K562 (cell line): ENCODE data around the gene FCHO1. TPM values are rescaled to one million over a fixed set of nuclear protein-coding genes. Genes with fewer than 3 reads are reported as not detected.

Experiments
- ATAC-seq: fragments of 200-7000 bp; cut with Tn5 transposase; 3 replicates; pipeline ENCODE4 v1.9.1; 2020; ENCODE audit warnings: moderate library complexity
- BruUV-seq: library from RNA; stranded (reverse); fragments of 400-500 nt; replicated peaks from 2 replicates; lab custom pipeline; 2021; lab: Mats Ljungman, UMichigan
- CTCF ChIA-PET: fragments of 300-600 bp; formaldehyde crosslinking; extraction: SDS; loops from one replicate; lab custom pipeline; 2021; ENCODE audit warnings: low intra/inter-chr PET ratio; lab: Yijun Ruan, JAX
- POLR2A ChIA-PET: fragments of 300-600, 350-650 bp; sonication (Branson Sonifier 250); formaldehyde crosslinking; extraction: SDS; loops from one replicate; lab custom pipeline; 2021; ENCODE audit warnings: antibody characterized with exemption, inconsistent platforms; lab: Yijun Ruan, JAX
- DNase-seq, 4 experiments: peaks; one replicate each; pipeline versions ENCODE4 v3.0.0 to v3.0.0-alpha.2; 2011 to 2018; ENCODE audit warnings: low spot score in 3 of 4, mixed read lengths in 3 of 4; ENCODE audit errors: extremely low read depth in 1 of 4
- FAIRE-seq: peaks from 2 replicates; lab custom pipeline; 2011; peaks lifted over from hg19 to GRCh38; lab: Jason Lieb, UNC
- H2AFZ ChIP-seq: 2 replicates; pipeline ENCODE4 v1.6.0; 2011; ENCODE audit warnings: low read depth, low read length, control low read depth, inconsistent platforms
- H3K27ac ChIP-seq: fragments of 200-600 bp; 3 replicates; pipeline ENCODE4 v1.8.0; 2011; ENCODE audit warnings: low read depth, mild to moderate bottlenecking, control low read depth, inconsistent platforms, low read length, moderate library complexity, mixed read lengths; ENCODE audit errors: extremely low read depth
- H3K27me3 ChIP-seq, 2 experiments: fragments of 300-600 bp in 1 of 2; 2 replicates in 1 of 2; 3 replicates in 1 of 2; pipeline versions ENCODE4 v1.6.0 to v1.8.0; 2011; ENCODE audit warnings: inconsistent platforms in 2 of 2, low read length in 2 of 2, mild to moderate bottlenecking in 1 of 2, mixed read lengths in 1 of 2, moderate library complexity in 1 of 2; ENCODE audit not compliant: control insufficient read depth in 2 of 2, insufficient read depth in 2 of 2
- H3K36me3 ChIP-seq: fragments of 300-600 bp; 3 replicates; pipeline ENCODE4 v1.8.0; 2011; ENCODE audit warnings: mild to moderate bottlenecking, low read length, inconsistent platforms; ENCODE audit not compliant: control insufficient read depth, insufficient read depth
- H3K4me1 ChIP-seq, 2 experiments: fragments of 200-600 bp in 1 of 2; replicated peaks in 1 of 2; 2 replicates in 1 of 2; 3 replicates in 1 of 2; pipeline versions ENCODE4 v1.5.1 to v1.8.0; 2011; ENCODE audit warnings: inconsistent platforms in 2 of 2, low read length in 2 of 2, mild to moderate bottlenecking in 1 of 2, mixed read lengths in 1 of 2, moderate library complexity in 1 of 2; ENCODE audit not compliant: control insufficient read depth in 2 of 2, insufficient read depth in 2 of 2
- H3K4me2 ChIP-seq: 2 replicates; pipeline ENCODE4 v1.6.1; 2011; ENCODE audit warnings: low read length, control low read depth, inconsistent platforms, mixed read lengths; ENCODE audit not compliant: insufficient read depth
- H3K4me3 ChIP-seq: fragments of 200-600 bp; sonication (generic), shearing (Covaris generic); 2 replicates; pipeline ENCODE4 v1.5.1; 2016; ENCODE audit warnings: control low read depth, inconsistent platforms
- H3K79me2 ChIP-seq: fragments of 200-600 bp; 3 replicates; pipeline ENCODE4 v1.8.0; 2011; ENCODE audit warnings: low read length, inconsistent platforms; ENCODE audit not compliant: control insufficient read depth, insufficient read depth
- H3K9ac ChIP-seq, 2 experiments: 2 replicates each; pipeline versions ENCODE4 v1.6.0 to v1.6.1; 2011; ENCODE audit warnings: low read depth in 2 of 2, low read length in 2 of 2, control low read depth in 1 of 2, inconsistent platforms in 1 of 2, mild to moderate bottlenecking in 1 of 2, mixed read lengths in 1 of 2; ENCODE audit not compliant: insufficient read depth in 1 of 2
- H3K9me1 ChIP-seq: one replicate; pipeline ENCODE4 v1.6.0; 2011; ENCODE audit warnings: inconsistent platforms, mild to moderate bottlenecking, low read length, moderate library complexity; ENCODE audit not compliant: control insufficient read depth, insufficient read depth
- H3K9me3 ChIP-seq: replicated peaks from 2 replicates; pipeline ENCODE4 v1.5.1; 2011; ENCODE audit warnings: low read depth, low read length, inconsistent platforms; ENCODE audit not compliant: control insufficient read depth, insufficient read depth
- H4K20me1 ChIP-seq: replicated peaks from 2 replicates; pipeline ENCODE4 v1.6.1; 2011; ENCODE audit warnings: low read length, inconsistent platforms, mixed read lengths; ENCODE audit not compliant: control insufficient read depth, insufficient read depth
- CBX3 ChIP-seq, 2 experiments: IDR thresholded peaks; 1 replicate in 1 of 2; 2 replicates in 1 of 2; pipeline ENCODE4 v1.6.1; 2012; ENCODE audit warnings: inconsistent platforms in 2 of 2, low read length in 2 of 2, borderline replicate concordance in 1 of 2, control low read depth in 1 of 2
- KDM2B ChIP-seq: fragments of 250-450 bp; sonication (Bioruptor Pico); IDR thresholded peaks from 2 replicates; pipeline ENCODE4 v1.8.0; 2021; ENCODE audit warnings: mild to moderate bottlenecking, moderate library complexity
- NR2C2 ChIP-seq, 2 experiments: fragments of 200-800 bp in 1 of 2; sonication (Bioruptor generic) in 1 of 2; sonication (generic) in 1 of 2; formaldehyde crosslinking in 1 of 2; IDR thresholded peaks; 2 replicates each; pipeline versions ENCODE4 v1.6.1 to v1.8.0; 2016 to 2022; ENCODE audit warnings: mild to moderate bottlenecking in 1 of 2, missing compliant biosample characterization in 1 of 2, missing genetic modification characterization in 1 of 2, missing genetic modification reagents in 1 of 2
- PHF8 ChIP-seq: fragments of 200-600 bp; sonication (generic); IDR thresholded peaks from 2 replicates; pipeline ENCODE4 v1.6.1; 2012; ENCODE audit warnings: mixed run types, mild to moderate bottlenecking, inconsistent platforms, low read length, moderate library complexity, borderline replicate concordance
- TRIM28 ChIP-seq: fragments of 450-650 bp; IDR thresholded peaks from 2 replicates; pipeline ENCODE4 v1.6.1; 2017
- ZFP36 ChIP-seq: fragments of 150-350 bp; IDR thresholded peaks from 2 replicates; pipeline ENCODE4 v1.6.1; 2018; ENCODE audit warnings: low read length, low read depth; ENCODE audit not compliant: partially characterized antibody
- ZNF316 ChIP-seq: fragments of 450-650 bp; IDR thresholded peaks from 2 replicates; pipeline ENCODE4 v1.6.1; 2016
- ZNF57 ChIP-seq: fragments of 450-650 bp; formaldehyde crosslinking; IDR thresholded peaks from 2 replicates; pipeline ENCODE4 v1.4.0; 2020; ENCODE audit warnings: mild to moderate bottlenecking, moderate library complexity
- WGBS: fragments of 100-300 bp; shearing (Covaris generic); methylation state at CpG from one replicate; pipeline ENCODE4 v1.1.6; 2016; ENCODE audit warnings: low coverage, mixed read lengths; ENCODE audit not compliant: insufficient coverage; ENCODE audit errors: missing lambda C conversion rate; 5-methylcytosine and 5-hydroxymethylcytosine counted together
- in situ Hi-C: fragments of 300-500 bp; cut with MboI; formaldehyde crosslinking; loops from 4 replicates; pipeline ENCODE4 v1.15.0; 2018; ENCODE audit warnings: inconsistent platforms, mixed read lengths
- intact Hi-C: fragments of 100-400 bp; cut with micrococcal nuclease; formaldehyde crosslinking; loops from 2 replicates; pipeline ENCODE4 v1.14.2; 2022
- polyA plus RNA-seq, 8 experiments: library from polyadenylated mRNA; depleted of rRNA in 4 of 8; stranded (reverse) in 5 of 8; unstranded in 3 of 8; fragments of >200 nt; fragmentation: Nextera tagmentation in 2 of 8; fragmentation: Illumina TruSeq in 1 of 8; extraction: Ambion mirVana in 2 of 8; extraction: Trizol in 1 of 8; gene quantifications; 2 replicates each; pipeline versions ENCODE4 v1.2.1 to v1.2.3, GENCODE V29; 2011 to 2014; ENCODE audit warnings: inconsistent platforms in 1 of 8, missing spikeins in 1 of 8
- total RNA-seq, 7 experiments: library from RNA; depleted of rRNA in 6 of 7; stranded (reverse); fragments of >200 nt in 6 of 7; fragmentation: Illumina TruSeq in 2 of 7; extraction: Trizol in 2 of 7; gene quantifications; 2 replicates each; pipeline versions ENCODE4 v1.2.1 to v1.2.3, GENCODE V29; 2011 to 2021; ENCODE audit warnings: low replicate concordance in 1 of 7
- TF ChIP-seq, protein P1 (sequence below): fragments of 450-650 bp; formaldehyde crosslinking; IDR thresholded peaks from 2 replicates; pipeline ENCODE4 v1.4.0; 2020; ENCODE audit warnings: mild to moderate bottlenecking, moderate library complexity
- TF ChIP-seq, protein P2 (sequence below): fragments of 250-450 bp; sonication (Bioruptor Pico); IDR thresholded peaks from 2 replicates; pipeline ENCODE4 v1.4.0; 2020
- TF ChIP-seq, protein P3 (sequence below): IDR thresholded peaks from 2 replicates; pipeline ENCODE4 v1.6.1; 2011; ENCODE audit warnings: borderline replicate concordance, low read depth, mild to moderate bottlenecking, moderate library complexity, low read length; ENCODE audit not compliant: insufficient read depth, poor library complexity, severe bottlenecking

Gene FCHO1
- total and polyA plus RNA-seq, 9 of the 15 experiments (the other 6 are each of a cell fraction or from before 2014, with no cell fraction given) = 0.21 to 58.9 (median 18.3) TPM

GRCh38 chr19:17832443-17833208, 81.3 kb downstream of the FCHO1 start (continued):
- TF ChIP-seq, protein P1, sequence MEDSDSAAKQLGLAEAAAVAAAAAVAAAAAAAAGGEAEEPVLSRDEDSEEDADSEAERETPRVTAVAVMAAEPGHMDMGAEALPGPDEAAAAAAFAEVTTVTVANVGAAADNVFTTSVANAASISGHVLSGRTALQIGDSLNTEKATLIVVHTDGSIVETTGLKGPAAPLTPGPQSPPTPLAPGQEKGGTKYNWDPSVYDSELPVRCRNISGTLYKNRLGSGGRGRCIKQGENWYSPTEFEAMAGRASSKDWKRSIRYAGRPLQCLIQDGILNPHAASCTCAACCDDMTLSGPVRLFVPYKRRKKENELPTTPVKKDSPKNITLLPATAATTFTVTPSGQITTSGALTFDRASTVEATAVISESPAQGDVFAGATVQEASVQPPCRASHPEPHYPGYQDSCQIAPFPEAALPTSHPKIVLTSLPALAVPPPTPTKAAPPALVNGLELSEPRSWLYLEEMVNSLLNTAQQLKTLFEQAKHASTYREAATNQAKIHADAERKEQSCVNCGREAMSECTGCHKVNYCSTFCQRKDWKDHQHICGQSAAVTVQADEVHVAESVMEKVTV = no peak
- TF ChIP-seq, protein P2, sequence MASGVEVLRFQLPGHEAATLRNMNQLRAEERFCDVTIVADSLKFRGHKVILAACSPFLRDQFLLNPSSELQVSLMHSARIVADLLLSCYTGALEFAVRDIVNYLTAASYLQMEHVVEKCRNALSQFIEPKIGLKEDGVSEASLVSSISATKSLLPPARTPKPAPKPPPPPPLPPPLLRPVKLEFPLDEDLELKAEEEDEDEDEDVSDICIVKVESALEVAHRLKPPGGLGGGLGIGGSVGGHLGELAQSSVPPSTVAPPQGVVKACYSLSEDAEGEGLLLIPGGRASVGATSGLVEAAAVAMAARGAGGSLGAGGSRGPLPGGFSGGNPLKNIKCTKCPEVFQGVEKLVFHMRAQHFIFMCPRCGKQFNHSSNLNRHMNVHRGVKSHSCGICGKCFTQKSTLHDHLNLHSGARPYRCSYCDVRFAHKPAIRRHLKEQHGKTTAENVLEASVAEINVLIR = no peak
- peak; percentile 56 for TF ChIP-seq ZFP36

DNA sequence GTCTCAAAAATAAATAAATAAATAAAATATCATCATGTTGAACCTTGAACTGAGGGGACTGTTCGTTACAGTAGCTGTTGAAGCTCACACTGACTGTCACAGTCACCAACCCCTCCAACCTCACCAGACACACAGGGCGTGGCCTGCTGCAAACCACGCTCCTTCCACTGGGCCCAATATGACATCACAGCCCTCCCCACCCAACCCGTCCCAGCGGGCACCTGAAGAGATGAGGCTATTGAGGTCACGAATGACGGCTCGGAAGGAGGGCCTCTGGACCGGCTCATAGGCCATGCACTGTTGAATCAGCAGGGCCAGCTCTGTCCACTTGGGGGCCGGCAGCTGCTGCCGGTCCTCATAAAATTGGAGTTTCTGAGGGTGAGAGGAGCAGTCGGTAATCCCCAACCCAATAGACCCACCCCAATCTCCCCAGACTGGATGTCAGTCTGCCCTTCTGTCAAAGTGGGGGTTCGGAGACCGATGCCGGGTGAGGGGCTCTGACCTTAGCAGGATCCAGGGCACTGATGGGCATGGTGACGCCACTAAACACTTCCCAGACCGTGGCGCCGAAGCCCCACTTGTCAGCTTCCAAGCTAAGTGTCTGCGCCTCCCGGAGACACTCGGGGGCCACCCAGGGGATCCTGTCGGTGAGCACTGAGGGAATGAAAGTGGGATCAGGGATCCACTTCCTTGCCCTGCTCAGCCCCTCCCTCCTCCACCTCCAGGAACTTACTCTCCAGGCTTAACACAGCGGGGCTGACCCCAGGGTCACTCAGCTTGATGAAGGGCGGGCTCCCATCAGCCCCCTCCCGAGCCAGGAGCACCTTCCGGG, 83.3 kb downstream of the FCHO1 start:
- intact Hi-C loops = no loop called here
- H4K20me1 ChIP-seq = peaks cover 5% of the 10 kb centered on the region; the same call in 1 of the 2 replicates
- H3K4me1 ChIP-seq = peaks cover 4 to 33% of the 10 kb centered on the region in 2 experiments; a peak in 3 of 5 replicates
- no peaks in the 10 kb centered on the region for H3K9me3 ChIP-seq
- no peaks in the 10 kb centered on the region for H3K36me3 ChIP-seq
- no peaks in the 10 kb centered on the region for H3K9me1 ChIP-seq
- POLR2A ChIA-PET = interaction anchor here (0.5 to 0.7 kb wide), 3 partner anchors 106 to 371 kb away, joined by 4 read pairs; no protein-coding TSS in a partner anchor
- WGBS = 35% methylated on average over 26 of the region's 27 CpGs
- H3K4me3 ChIP-seq = no peak overlapping the region
- H2AFZ ChIP-seq = no peak overlapping the region
- ATAC-seq (peak; percentile 65), FAIRE-seq (no peak), DNase-seq (peak; percentile 34 to 57 (median 42))
- peak overlapping the region in 1 of 2 experiments; percentile 2; a peak in 1 of 4 replicates for H3K9ac ChIP-seq
- no peak overlapping the region for H3K4me2 ChIP-seq
- CTCF ChIA-PET = interaction anchor here (0.7 kb wide), 1 partner anchor 20 kb away, joined by 3 read pairs; no protein-coding TSS in a partner anchor
- H3K27ac ChIP-seq = no peak overlapping the region
- BruUV-seq = no TSS peak
- in situ Hi-C loops = no loop called here
- peaks cover 5 to 22% of the 10 kb centered on the region in 2 experiments; a peak in 3 of 5 replicates for H3K27me3 ChIP-seq
- H3K79me2 ChIP-seq = no peaks in the 10 kb centered on the region
- no peak for TF ChIP-seq KDM2B (CRISPR knock-in tag)
- TF ChIP-seq, protein P3, sequence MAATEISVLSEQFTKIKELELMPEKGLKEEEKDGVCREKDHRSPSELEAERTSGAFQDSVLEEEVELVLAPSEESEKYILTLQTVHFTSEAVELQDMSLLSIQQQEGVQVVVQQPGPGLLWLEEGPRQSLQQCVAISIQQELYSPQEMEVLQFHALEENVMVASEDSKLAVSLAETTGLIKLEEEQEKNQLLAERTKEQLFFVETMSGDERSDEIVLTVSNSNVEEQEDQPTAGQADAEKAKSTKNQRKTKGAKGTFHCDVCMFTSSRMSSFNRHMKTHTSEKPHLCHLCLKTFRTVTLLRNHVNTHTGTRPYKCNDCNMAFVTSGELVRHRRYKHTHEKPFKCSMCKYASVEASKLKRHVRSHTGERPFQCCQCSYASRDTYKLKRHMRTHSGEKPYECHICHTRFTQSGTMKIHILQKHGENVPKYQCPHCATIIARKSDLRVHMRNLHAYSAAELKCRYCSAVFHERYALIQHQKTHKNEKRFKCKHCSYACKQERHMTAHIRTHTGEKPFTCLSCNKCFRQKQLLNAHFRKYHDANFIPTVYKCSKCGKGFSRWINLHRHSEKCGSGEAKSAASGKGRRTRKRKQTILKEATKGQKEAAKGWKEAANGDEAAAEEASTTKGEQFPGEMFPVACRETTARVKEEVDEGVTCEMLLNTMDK = peak; percentile 49
- no peak for TF ChIP-seq ZNF57 (CRISPR knock-in tag)
- peak; percentile 69; the same call in 1 of the 2 replicates for TF ChIP-seq NR2C2 (CRISPR knock-in tag; IDR thresholded peaks at IDR 0.05)
- peak; percentile 33; the same call in 1 of the 2 replicates for TF ChIP-seq NR2C2 (tag; IDR thresholded peaks at IDR 0.05)
- peak in 1 of 2 experiments; percentile 55; a peak in 1 of 3 replicates for TF ChIP-seq CBX3 (IDR thresholded peaks at IDR 0.05; ENCODE audit: borderline replicate concordance in 1 of 2, low read length in 2 of 2)
- TF ChIP-seq TRIM28 = 0 out of 2 replicates have a peak, but pooled peaks have one; percentile 21
- TF ChIP-seq PHF8 = no peak
- TF ChIP-seq ZNF316 = no peak
